Natural killer cell (primary cell): Measurements from ENCODE around the gene POLK. TPM values are rescaled to one million over a fixed set of nuclear protein-coding genes. Genes with fewer than 3 reads are reported as not detected.

Experiments
- ATAC-seq, 3 donors: fragments of 150-1000 bp in 2 of 3; fragments of 200-7000 bp in 1 of 3; cut with Tn5 transposase; 1 replicate in 1 of 3; 2 replicates in 2 of 3; pipeline ENCODE4 v1.10.0; 2021; ENCODE audit warnings: mild to moderate bottlenecking in 2 of 3, moderate library complexity in 2 of 3
- DNase-seq, 2 donors: peaks; one replicate each; pipeline versions ENCODE4 v3.0.0 to v3.0.0-alpha.2; 2013 to 2021; ENCODE audit warnings: mixed read lengths in 1 of 2
- H3K27ac ChIP-seq: one replicate; pipeline ENCODE4 v1.5.1; 2013; ENCODE audit warnings: mild to moderate bottlenecking, low read length
- H3K27me3 ChIP-seq: one replicate; pipeline ENCODE4 v1.6.1; 2013; ENCODE audit warnings: low read length; ENCODE audit not compliant: control insufficient read depth, insufficient read depth
- H3K36me3 ChIP-seq: one replicate; pipeline ENCODE4 v1.6.1; 2013; ENCODE audit warnings: low read length; ENCODE audit not compliant: control insufficient read depth, insufficient read depth
- H3K4me1 ChIP-seq: one replicate; pipeline ENCODE4 v1.6.1; 2013; ENCODE audit warnings: low read length; ENCODE audit not compliant: control insufficient read depth, insufficient read depth
- H3K4me3 ChIP-seq: one replicate; pipeline ENCODE4 v1.5.1; 2013; ENCODE audit warnings: low read length
- H3K9me3 ChIP-seq: one replicate; pipeline ENCODE4 v1.6.1; 2013; ENCODE audit warnings: low read length; ENCODE audit not compliant: control insufficient read depth, insufficient read depth
- H3K27ac Mint-ChIP-seq, 2 donors: one replicate each; pipeline ENCODE4 v1.8.0; 2022; ENCODE audit warnings: mild to moderate bottlenecking in 2 of 2, mixed read lengths in 2 of 2, moderate library complexity in 1 of 2
- H3K27me3 Mint-ChIP-seq, 2 donors: one replicate each; pipeline ENCODE4 v1.8.0; 2022; ENCODE audit warnings: low read depth in 2 of 2, mixed read lengths in 2 of 2
- H3K36me3 Mint-ChIP-seq: one replicate; pipeline ENCODE4 v1.8.0; 2022; ENCODE audit warnings: mixed read lengths
- H3K4me1 Mint-ChIP-seq, 2 donors: one replicate each; pipeline ENCODE4 v1.8.0; 2022; ENCODE audit warnings: mixed read lengths in 2 of 2
- H3K4me3 Mint-ChIP-seq: one replicate; pipeline ENCODE4 v1.8.0; 2022; ENCODE audit warnings: mild to moderate bottlenecking, moderate library complexity, mixed read lengths
- H3K9me3 Mint-ChIP-seq, 2 donors: one replicate each; pipeline ENCODE4 v1.8.0; 2022; ENCODE audit warnings: mixed read lengths in 2 of 2
- CTCF ChIP-seq: fragments of 200-600 bp; IDR thresholded peaks from one replicate; pipeline ENCODE4 v1.8.0; 2022; ENCODE audit warnings: antibody characterized with exemption
- WGBS: methylation state at CpG from one replicate; pipeline ENCODE4 v1.1.7; 2013; ENCODE audit warnings: missing lambda C conversion rate; ENCODE audit not compliant: insufficient coverage; 5-methylcytosine and 5-hydroxymethylcytosine counted together
- intact Hi-C: fragments of 100-400 bp; cut with micrococcal nuclease; formaldehyde crosslinking; loops from one replicate; pipeline ENCODE4 v1.14.2; 2022
- total RNA-seq, 4 donors: library from RNA; stranded (reverse); fragments of 120-200 nt in 1 of 4; gene quantifications; one replicate each; pipeline versions ENCODE4 v1.2.3 to v1.2.4, GENCODE V29; 2013 to 2022

The POLK gene
- total RNA-seq, 3 donors from 2014 or later (not counting 1 experiment from before 2014, with no cell fraction given), result 16.8 to 21.5 (median 21.4) TPM

GRCh38 chr5:75616971-75617621 lies 105.4 kb downstream of the POLK start:
- WGBS, result 95% methylated on average over 7 of the region's 7 CpGs
- no peak for TF ChIP-seq CTCF
- Histone ChIP-seq H3K9me3 (no peaks in the 10 kb centered on the region), H3K36me3 (no peaks in the 10 kb centered on the region), H3K27ac (no peak overlapping the region), H3K4me3 (no peak overlapping the region), H3K27me3 (peaks cover 3% of the 10 kb centered on the region), H3K4me1 (no peaks in the 10 kb centered on the region)
- Mint-ChIP-seq H3K4me1 (no peaks in the 10 kb centered on the region), H3K27me3 (peaks cover 0 to 2% of the 10 kb centered on the region in 2 donors), H3K9me3 (no peaks in the 10 kb centered on the region), H3K36me3 (no peaks in the 10 kb centered on the region), H3K4me3 (no peak overlapping the region), H3K27ac (no peak overlapping the region)
- DNase-seq (no peak), ATAC-seq (no peak)
- intact Hi-C loops, result no loop called here

DNA sequence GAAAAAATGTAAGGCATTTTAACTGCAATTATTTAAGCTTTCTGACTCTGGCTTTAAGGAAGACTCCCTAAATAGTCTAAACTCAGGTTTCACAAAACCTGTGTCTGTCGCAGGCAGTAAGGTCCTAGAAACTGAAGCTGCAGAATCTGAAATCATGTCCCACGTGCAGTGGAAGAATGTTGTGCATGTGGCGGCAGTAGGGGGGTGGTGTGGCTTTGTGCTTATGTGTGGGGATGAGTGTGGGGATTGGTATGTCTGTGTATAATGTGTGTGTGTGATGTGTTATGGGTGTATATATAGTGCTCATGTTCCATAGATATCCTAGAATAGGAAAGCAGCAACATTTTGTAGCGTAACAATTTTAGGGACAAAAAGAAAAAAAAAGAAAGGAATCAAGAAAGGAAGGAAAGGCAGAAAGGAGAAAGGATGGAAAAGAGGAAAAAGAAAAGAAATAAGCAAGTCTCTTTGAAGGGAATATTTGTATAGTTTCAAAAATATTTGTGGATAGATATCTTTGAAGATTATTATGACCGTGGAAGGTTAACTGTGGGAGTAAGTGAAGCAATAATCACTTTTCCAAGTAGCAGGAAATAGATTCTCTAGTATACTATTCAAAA lies 106.2 kb downstream of the POLK start:
- no peak for ATAC-seq
- intact Hi-C loops, result no loop called here
- H3K9me3 ChIP-seq, result no peaks in the 10 kb centered on the region
- no peak overlapping the region for H3K27ac Mint-ChIP-seq
- H3K36me3 ChIP-seq, result no peaks in the 10 kb centered on the region
- H3K27ac ChIP-seq, result no peak overlapping the region
- DNase-seq, result no peak
- no peaks in the 10 kb centered on the region for H3K4me1 ChIP-seq
- TF ChIP-seq CTCF, result no peak
- H3K4me3 Mint-ChIP-seq, result no peak overlapping the region
- no peaks in the 10 kb centered on the region for H3K4me1 Mint-ChIP-seq
- no peaks in the 10 kb centered on the region for H3K9me3 Mint-ChIP-seq
- H3K4me3 ChIP-seq, result no peak overlapping the region
- 93% methylated on average over 4 of the region's 5 CpGs for WGBS
- peaks cover under 1% of the 10 kb centered on the region for H3K27me3 ChIP-seq
- H3K36me3 Mint-ChIP-seq, result no peaks in the 10 kb centered on the region
- peaks cover 0 to 2% of the 10 kb centered on the region in 2 donors for H3K27me3 Mint-ChIP-seq

- ATAC-seq (no peak), DNase-seq (no peak)
- Histone ChIP-seq H3K4me1 (no peaks in the 10 kb centered on the region), H3K27ac (no peak overlapping the region), H3K36me3 (no peaks in the 10 kb centered on the region), H3K9me3 (no peaks in the 10 kb centered on the region), H3K27me3 (no peaks in the 10 kb centered on the region), H3K4me3 (no peak overlapping the region)
- H3K4me3 Mint-ChIP-seq, result no peak overlapping the region
- peaks cover 0 to 2% of the 10 kb centered on the region in 2 donors for H3K27me3 Mint-ChIP-seq
- no peaks in the 10 kb centered on the region for H3K36me3 Mint-ChIP-seq
- intact Hi-C loops, result no loop called here
- H3K4me1 Mint-ChIP-seq, result no peaks in the 10 kb centered on the region
- no peak for TF ChIP-seq CTCF
- H3K9me3 Mint-ChIP-seq, result no peaks in the 10 kb centered on the region
- no peak overlapping the region for H3K27ac Mint-ChIP-seq
- WGBS, result 76% methylated on average over 2 of the region's 4 CpGs
These were observed 108.7 kb downstream of the POLK start for GRCh38 chr5:75620184-75620959.
